Skin of body (tissue), 2 donors: Measurements from ENCODE around the gene GUCA1C. TPM values are rescaled to one million over a fixed set of nuclear protein-coding genes. Genes with fewer than 3 reads are reported as not detected.

Experiments used
- DNase-seq: peaks from one replicate; lab custom pipeline; 2025; lab: John Stamatoyannopoulos, UW
- total RNA-seq: library from RNA; depleted of rRNA; stranded (reverse); fragments of >200 nt; gene quantifications from one replicate; pipeline ENCODE4 v1.2.3, GENCODE V29; 2014

Gene GUCA1C
- total RNA-seq, 1 donor from 2014 or later: not detected

DNA sequence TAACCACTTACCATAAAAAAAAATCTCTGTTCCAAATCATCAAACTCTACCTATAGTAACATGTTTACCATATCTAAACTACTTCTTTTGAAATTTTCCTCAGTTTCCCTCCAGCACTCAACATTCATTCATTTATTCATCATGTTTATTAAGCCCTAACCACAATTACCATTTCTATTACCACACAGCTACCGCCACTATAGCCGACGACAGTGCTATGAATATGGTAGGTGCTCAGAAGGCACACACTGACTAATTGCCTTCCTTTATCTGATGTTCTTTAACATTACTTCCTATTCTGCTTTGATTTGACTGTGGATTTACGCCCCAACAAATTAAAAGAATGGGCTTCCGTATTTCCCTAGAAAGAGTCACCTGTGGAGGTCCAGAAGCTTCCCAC is 43.9 kb downstream of the GUCA1C start:
- DNase-seq: no peak

DNA sequence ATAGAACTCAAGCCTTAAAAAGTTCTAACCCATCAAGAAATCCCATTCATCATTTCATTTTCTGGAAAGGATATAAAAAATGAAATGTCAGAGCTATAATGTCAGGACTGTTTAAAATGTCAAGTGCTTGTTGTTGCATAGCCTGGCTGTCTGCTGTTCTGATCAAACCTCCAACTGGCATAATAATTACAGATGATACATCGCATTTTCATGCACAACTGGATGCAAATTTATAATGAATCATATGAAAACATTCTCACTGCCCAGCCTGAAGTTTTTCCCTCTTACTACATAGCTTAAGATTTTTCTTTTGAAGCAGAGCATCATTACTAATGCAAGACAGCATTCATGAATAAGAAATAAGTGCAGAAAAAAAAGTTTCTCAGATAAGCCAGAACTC is 46.5 kb downstream of the GUCA1C start:
- no peak for DNase-seq

DNA sequence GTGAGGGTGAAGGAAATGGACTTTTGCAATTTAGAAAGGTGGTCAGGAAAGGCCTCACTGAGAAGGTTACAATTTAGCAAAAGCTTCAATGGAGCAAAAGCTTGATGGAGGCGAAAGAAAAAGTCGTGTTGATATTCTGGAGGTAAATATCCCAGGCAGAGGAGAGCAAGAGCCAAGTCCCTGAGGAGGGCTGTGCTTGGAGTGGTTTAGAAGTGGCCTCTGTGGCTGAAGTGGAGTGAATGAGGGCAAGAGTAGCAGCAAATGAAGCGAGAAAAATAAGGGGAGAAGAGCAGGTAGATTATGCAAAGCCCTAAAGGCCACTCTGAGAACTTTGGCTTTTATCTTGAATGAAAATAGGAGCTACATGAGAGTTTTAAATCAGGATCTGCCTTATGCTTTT is 54.1 kb downstream of the GUCA1C start:
- DNase-seq: no peak

DNA sequence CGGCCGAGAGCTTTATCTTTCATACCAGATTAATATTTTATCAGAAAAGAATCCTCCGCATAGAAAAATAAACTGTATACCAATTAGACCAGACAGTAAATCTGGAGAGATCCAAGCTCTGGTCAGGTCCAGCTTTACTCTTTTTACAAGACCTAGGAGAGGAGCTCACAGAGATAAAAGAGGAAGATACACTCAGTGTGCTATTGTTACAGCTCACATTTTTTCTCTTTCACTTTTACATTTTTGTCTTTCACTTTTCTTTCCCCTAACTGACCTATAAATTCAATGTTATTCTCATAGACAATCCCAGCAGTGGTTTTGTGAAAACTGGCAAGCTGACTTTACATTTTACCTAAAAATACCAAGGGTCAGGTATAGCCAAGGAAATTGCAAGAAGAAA is 55.8 kb downstream of the GUCA1C start:
- DNase-seq: no peak

DNA sequence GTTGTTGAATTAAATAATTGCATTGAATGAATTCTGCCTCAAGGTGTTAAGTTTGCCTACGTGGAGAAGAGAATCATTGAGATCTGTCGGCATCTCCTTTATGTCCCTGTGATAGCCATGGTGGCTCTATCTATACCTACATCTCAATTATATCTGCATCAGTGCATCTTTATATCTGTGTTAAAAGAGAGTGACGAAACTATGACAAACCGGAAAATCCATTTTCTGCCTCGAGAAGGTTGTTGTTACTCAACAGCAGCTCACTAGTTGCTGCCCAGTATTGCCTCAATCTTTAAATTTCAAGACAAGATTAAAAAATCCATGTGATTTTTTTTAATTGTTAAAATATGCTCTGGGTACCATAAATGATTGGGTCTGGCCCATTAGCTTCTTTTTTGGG is 58.7 kb downstream of the GUCA1C start:
- no peak for DNase-seq

DNA sequence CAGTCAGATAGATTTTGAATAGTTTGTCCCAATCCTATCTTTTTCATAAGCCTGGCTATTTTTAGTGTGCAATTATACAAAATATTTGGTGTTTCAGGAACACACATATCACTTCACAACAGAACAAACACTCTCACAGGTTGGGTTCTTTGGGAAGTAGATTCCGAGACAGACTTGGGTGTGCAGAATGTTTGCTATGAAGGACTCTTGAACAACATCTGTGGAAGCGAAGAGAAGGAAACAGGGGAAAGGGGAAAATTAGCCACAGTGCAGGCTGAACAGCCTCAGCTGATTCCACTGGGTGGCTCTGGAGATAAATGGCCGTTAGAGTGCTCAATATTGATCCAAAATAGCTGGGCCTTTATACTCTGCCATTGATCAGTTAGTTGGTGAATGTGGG is 61.8 kb downstream of the GUCA1C start:
- no peak for DNase-seq

DNA sequence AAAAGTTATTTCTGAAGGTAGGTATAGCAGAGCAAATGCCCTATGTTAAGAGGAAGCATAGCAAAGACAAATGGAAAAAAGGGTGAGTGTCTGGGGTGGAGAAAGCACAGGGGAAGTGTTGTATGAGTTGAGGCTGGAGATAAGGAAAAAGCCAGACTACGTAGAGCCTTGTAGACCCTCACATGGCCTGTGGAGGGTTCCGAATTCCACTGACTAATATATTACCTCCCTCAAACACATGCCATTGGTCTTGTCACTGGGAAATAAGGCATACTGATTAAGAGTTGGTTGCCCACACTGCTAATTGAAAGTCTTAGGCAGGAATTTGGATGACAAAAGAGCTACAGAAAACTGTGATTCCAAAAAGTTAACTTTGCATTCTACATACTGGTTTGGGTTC is 65.9 kb downstream of the GUCA1C start:
- DNase-seq: no peak

DNA sequence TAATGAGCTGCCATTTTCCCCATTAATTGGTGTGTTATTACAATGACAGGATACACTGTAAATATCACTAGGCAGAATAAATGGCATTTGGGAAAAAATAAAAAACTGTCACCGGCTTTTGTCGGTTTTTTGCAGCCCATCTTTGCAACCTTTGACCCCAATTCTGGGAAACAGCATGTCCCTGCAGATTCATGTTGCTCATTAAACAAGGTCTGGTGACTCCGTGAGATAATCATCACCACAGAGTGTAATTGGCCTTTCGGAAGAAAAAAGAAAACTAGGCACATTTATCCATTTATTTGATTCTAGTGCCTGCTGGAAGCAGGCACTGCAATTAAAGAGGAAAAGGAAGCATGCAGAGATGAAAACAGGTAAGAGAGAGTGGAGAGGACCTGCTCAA is 66.6 kb downstream of the GUCA1C start:
- DNase-seq: no peak

DNA sequence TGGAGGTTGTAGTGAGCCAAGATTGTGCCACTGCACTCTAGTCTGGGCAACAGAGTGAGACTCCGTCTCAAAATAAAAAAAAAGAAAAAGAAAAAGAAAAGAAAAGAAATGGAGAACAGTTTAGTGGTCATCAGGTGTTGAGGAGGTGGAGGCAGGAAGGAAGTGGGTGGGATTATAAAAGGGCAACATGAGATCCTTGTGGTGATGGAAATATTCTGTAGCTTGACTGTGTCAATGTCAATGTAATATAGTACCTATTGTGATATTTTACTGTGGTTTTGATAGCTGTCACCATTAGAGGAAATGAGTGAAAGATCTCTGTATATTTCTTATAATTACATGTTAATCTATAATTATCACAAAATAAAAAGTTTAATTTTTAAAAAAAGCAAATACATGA is 70.3 kb downstream of the GUCA1C start:
- no peak for DNase-seq

DNA sequence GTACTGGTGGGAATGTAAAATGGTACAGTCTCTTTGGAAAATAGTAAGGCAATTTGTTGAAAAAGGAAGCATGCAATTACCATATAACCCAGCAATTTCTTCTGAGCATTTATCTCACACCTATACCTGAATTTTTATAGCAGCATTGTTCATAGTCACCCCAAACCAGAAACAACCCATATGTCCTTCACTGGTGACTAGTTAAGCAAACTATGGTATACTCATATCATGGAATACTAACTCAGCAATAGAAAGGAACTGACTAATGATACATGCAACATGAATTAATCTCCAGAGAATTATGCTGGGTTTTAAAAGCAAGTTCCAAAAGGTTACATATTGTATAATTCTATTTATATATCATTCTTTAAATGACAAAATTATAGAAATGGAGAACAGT is 70.9 kb downstream of the GUCA1C start:
- no peak for DNase-seq

DNA sequence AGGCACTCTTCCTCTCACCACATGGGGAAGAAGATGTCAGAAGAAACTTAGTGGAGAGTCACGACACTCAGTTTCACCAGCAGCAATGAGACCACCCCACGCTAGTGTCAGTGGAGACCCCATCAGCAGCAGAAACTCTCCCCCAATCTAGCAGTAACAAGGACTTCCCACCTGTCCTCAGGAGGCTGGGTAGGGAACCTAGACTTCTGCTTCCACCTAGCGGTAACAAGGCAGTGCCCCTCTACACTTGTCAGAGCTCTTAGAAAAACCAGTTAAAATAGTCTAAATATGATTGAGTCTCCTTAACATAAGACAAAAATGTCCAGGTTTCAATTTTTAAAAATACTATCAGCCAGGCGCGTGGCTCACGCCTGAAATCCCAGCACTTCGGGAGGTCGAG is 73.8 kb downstream of the GUCA1C start:
- DNase-seq: no peak

DNA sequence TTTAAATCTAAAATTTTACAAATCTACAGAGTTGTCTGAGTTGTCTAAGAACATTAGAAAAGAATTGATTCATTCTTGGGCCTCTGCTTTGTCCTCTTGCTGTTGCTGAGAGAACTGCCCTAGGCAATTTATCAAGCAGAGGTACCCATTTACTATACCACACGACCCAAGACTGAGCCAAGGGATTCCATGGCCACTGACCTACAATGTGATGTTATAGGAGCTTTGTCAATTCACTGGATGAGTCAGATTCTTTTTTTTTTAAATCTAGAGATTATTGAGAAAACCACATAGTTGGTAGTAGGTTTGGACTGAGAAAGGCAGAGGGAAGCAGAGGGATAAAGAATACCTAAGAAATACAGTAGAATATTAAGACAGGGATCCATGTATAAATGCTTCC is 75.8 kb downstream of the GUCA1C start:
- no peak for DNase-seq

DNA sequence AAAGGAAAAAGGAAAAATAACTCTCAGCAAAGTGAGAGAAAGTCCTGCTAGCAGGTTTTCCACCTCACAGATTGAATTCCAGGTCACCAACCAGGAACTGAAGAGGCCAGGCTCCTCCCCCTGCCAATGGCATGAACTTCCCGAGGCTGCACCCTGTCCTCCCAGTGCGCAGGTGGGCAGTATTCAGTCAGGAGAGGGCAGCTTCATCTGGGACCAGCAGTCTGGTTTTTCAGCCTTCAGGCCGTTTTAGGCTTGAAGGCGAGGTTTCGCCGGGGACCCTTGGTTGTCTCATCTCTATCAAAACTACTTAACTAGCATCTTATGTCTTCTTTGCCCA is 89.9 kb downstream of the GUCA1C start:
- no peak for DNase-seq

DNA sequence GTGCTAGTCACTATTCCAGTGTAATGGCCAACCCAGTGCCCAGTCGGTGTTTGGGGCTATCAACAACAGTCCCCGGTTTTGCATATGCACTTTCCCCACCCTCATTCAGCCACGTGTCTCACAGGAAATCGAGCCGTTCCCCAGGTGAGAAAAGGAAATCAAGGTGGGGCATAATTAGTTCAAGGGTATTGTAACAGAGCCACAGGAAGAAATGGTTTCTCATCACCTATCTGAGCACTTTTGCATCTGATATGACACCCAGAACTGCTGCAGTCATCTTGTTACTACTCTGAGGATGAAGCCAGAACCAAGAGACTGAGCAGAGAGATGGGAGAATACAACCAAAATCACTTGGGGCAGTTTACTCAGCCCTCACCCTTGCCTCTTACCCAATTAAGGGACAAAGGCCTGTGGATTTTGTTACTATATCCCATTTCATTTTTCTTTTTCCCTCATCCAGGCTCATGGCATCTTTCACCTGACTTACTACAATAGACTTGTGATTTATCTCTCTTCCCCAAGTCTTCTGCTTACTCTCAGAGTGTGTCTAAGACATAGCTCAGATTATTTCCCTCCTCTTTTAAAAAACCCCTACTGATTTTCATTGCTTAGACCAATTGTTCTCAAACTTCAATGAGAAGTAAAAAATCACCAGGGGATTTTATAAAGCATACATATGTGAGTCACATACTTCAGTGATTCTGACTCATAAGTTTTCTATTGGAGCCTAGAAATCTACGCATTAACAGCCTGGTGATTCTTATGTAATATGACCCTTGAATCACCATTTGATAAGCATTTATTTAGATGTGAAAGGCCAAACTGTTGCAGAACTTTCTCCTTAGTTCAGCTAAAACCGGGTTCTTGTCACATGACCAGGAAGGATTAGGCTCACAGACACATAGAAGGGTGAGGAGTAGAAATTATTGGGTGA is 90.5 kb downstream of the GUCA1C start:
- no peak for DNase-seq

DNA sequence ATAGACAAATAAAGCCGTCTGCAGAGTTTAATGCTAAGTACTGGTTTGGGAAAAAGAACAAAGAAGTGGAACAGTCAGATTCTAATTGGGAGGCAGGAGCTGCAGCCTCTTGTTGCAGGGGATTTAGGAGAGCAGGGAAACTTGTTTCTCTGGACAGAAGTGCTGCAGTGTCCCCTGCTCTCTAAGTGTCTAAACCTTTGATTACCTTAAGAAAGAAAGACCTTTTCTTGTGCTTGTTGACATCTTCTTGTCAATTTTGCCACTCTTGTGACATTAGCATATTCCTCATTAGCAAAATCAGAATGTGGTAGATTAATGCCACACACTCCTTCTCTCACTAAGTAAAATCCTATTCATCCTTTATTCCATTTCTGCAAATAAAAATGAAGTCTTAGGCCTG is 92.3 kb downstream of the GUCA1C start:
- DNase-seq: no peak

Other genes starting within 250 kb of the GUCA1C start
- not detected for gene RETNLB, start 196.5 kb downstream of the GUCA1C start, total RNA-seq
- gene TRAT1, start 131.1 kb downstream of the GUCA1C start, total RNA-seq: 0.59 TPM
- gene MORC1, start 164.3 kb upstream of the GUCA1C start, total RNA-seq: not detected
- gene C3orf85, start 182.8 kb upstream of the GUCA1C start, total RNA-seq: not detected